ENCODE measurements around the gene PAGE4.

Gene PAGE4

DNA sequence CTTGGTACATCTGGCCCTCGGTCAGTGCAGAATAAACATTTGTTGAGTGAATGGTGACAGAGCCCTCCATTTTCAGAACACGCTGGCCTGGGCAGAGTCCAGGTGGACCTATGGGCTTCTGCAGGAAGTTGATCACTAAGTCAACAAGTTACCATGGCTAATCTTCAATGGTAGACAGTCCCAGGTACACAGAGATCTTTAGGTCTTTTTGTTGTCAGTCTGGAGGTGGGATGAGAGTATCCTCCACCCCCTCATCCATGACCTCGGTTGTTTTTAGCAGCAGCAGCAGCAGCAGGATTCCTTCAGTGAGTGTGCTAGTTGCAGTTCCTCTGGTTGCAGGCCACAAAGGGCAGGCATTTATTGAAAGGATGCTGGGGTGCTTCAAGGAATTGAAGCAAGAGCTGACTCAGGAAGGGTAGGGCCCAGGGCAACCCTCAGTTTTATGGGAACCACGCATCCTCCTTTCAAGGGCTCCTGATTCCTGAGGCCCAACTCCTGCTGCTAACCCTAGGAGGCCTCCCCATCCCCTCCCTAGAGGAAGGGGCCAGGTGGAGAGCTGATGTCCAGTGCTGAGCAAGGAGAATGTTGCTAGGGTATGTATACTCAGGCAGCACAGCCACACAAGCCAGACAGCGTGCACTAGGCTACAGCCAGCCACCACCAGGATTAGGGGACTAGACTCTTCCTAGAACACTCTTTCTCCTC lies 48.4 kb downstream of the PAGE4 start:
- DNase-seq, result no peak

DNA sequence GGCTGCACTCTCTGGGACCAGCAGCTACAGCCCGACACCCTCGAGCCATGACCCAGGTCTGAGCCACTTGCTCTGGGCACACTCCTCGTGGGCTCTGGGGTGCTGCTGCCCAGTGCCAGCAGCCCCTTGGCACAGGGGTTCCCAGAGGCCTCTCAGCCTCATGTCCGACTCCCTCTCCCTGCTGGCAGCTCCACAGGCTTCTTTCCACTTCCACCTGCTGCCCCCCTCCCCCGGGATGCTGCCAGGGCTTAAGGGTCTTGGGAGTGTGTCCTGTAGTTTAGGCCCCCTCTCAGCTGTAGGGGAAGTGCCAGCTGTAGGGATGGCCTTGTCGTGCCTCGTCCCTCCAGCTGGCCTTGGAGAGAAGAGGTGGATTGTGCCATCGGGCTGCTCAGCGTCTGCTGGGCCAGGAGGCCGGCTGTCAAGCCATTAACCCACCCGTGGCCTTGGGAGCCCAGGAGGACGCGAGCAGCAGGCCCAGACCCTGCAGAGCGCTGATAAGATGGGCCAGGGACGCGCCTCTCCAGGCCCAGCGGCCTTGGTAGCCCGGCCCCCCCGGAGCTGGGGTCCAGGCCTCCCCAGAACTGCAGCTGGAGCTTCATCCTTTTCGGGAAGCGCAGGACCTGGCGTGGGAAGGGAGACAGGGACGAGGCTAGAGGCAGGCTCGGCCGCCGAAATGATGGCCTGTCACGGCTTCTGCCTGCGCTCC lies 49.2 kb downstream of the PAGE4 start:
- no peak for DNase-seq

DNA sequence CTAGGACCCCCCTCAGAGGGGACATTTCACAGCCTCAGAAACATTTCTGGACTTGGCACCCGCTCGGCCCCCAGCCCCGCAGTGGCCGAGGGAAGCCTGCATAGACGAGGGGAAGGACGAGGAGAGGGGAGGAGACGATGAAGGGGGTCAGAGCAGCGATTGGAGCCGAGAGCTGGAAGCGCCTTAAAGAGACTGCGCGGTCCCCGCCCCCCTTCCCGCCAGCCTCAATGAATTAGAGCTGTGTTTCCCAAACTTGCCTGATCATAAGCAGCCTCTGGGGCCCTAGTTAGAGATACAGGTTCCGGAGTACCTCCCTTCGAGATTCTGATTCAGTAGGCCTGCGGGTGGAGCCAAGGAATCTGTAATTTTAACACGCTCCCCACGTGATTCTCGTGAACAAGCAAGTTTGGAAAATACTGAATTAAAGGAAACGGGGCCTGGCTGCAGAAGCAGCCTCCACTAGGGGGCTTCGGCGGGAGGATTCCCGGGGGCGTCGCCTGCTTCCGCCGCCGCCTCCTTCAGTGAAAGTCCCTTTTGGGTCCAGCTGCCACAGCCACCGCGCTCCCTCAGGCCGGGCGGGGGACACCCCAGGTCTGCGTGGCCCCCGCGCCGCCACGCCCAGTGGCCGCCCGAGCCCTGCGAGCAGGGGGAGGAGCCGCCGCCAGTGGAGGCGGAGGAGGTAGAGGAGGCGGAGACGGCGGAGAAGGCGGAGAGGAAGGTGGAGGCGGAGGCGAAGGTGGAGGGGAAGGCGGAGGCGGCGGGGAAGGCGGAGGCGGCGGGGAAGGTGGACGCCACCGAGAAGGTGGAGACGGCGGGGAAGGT lies 49.9 kb downstream of the PAGE4 start, which contains the start of gene USP27X:
USP27X (plus strand) TSS at position 651 of the 822 bp plus-strand sequence. CDS start 824 bp downstream, outside the sequence.
- DNase-seq, result peak; percentile 61 to 63

DNA sequence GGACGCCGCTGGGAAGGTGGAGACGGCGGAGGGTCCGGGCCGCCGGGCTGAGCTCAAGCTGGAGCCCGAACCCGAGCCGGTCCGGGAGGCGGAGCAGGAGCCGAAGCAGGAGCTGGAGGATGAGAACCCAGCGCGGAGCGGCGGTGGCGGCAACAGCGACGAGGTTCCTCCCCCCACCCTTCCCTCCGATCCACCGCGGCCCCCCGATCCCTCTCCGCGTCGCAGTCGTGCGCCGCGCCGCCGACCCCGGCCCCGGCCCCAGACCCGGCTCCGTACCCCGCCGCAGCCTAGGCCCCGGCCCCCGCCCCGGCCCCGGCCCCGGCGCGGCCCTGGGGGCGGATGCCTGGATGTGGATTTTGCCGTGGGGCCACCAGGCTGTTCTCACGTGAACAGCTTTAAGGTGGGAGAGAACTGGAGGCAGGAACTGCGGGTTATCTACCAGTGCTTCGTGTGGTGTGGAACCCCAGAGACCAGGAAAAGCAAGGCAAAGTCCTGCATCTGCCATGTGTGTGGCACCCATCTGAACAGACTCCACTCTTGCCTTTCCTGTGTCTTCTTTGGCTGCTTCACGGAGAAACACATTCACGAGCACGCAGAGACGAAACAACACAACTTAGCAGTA lies 50.7 kb downstream of the PAGE4 start:
- no peak for DNase-seq

DNA sequence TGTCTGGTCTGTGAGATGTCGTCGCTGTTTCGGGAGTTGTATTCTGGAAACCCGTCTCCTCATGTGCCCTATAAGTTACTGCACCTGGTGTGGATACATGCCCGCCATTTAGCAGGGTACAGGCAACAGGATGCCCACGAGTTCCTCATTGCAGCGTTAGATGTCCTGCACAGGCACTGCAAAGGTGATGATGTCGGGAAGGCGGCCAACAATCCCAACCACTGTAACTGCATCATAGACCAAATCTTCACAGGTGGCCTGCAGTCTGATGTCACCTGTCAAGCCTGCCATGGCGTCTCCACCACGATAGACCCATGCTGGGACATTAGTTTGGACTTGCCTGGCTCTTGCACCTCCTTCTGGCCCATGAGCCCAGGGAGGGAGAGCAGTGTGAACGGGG lies 51.6 kb downstream of the PAGE4 start:
- DNase-seq, result no peak

Data from NCI-H2081 (cell line).